ENCODE results near the gene KRTAP10-7. TPM values are rescaled to one million over a fixed set of nuclear protein-coding genes. Genes with fewer than 3 reads are reported as not detected.
"Not testable (repeated sequence)": the region's sequence is repeated elsewhere in the genome, so short reads cannot be mapped to it uniquely, and the experiment has no call there.

Gene KRTAP10-7
- total RNA-seq, 4 donors from 2014 or later: not detected

DNA sequence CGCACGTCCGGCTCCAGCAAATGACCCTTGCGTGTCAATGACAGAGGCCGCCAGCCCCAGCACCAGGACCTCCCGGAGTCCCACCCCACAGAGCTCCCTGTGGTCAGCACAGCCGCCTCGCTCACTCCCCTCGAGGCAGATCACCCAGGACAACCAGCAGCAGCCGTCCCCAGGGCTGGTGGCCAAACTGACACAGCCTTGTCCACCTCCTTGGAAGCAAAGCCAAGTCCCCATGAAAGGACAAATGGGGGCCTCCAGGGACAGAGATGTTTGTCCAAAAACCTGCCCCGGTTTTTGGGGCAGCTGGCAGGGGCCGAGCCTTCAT is 38.9 kb downstream of the KRTAP10-7 start:
- no peak for TF ChIP-seq POLR2A (IDR thresholded peaks at IDR 0.05)
- H3K27me3 ChIP-seq: no peaks in the 10 kb centered on the region
- peak in 1 of 3 donors; percentile 6 for DNase-seq
- H3K4me1 ChIP-seq: no peaks in the 10 kb centered on the region
- no peak overlapping the region for H3K27ac ChIP-seq
- H3K36me3 ChIP-seq: no peaks in the 10 kb centered on the region
- H3K4me3 ChIP-seq: no peak overlapping the region
- H3K9me3 ChIP-seq: no peaks in the 10 kb centered on the region

DNA sequence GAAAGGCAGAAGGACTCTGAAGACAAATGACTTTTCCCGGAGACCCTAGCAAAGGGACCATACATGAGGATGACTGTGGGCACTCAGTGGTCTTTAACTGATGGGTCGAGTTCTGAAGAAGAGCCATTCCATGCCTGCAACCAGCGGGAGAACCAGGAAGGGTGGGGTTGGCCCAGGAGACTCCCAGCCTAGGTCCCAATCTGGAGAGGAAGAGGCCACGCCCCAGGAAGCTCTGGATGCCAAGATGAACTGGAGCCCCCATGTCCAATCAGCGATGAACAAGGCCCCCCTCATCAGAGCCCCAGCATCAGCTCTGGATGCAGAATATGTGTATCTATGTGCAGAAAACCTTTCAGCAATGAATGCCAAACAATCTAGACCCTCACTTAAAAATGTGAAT is 40.4 kb downstream of the KRTAP10-7 start:
- Histone ChIP-seq H3K4me3 (no peak overlapping the region), H3K9me3 (peaks cover 0 to 5% (median 0%) of the 10 kb centered on the region in 4 donors), H3K27ac (no peak overlapping the region), H3K36me3 (no peaks in the 10 kb centered on the region), H3K4me1 (no peaks in the 10 kb centered on the region), H3K27me3 (no peaks in the 10 kb centered on the region)
- DNase-seq: no peak
- TF ChIP-seq, protein P1, sequence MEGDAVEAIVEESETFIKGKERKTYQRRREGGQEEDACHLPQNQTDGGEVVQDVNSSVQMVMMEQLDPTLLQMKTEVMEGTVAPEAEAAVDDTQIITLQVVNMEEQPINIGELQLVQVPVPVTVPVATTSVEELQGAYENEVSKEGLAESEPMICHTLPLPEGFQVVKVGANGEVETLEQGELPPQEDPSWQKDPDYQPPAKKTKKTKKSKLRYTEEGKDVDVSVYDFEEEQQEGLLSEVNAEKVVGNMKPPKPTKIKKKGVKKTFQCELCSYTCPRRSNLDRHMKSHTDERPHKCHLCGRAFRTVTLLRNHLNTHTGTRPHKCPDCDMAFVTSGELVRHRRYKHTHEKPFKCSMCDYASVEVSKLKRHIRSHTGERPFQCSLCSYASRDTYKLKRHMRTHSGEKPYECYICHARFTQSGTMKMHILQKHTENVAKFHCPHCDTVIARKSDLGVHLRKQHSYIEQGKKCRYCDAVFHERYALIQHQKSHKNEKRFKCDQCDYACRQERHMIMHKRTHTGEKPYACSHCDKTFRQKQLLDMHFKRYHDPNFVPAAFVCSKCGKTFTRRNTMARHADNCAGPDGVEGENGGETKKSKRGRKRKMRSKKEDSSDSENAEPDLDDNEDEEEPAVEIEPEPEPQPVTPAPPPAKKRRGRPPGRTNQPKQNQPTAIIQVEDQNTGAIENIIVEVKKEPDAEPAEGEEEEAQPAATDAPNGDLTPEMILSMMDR (IDR thresholded peaks at IDR 0.05): no peak
- TF ChIP-seq POLR2A (IDR thresholded peaks at IDR 0.05): no peak

GRCh38 chr21:44643741-44644310 is 43.4 kb downstream of the KRTAP10-7 start:
- H3K4me1 ChIP-seq: no peaks in the 10 kb centered on the region
- H3K9me3 ChIP-seq: peaks cover 0 to 5% (median 0%) of the 10 kb centered on the region in 4 donors
- no peak overlapping the region for H3K4me3 ChIP-seq
- H3K36me3 ChIP-seq: no peaks in the 10 kb centered on the region
- no peak overlapping the region for H3K27ac ChIP-seq
- H3K27me3 ChIP-seq: no peaks in the 10 kb centered on the region
- DNase-seq: peak in 1 of 3 donors; percentile 8
- no peak for TF ChIP-seq POLR2A (IDR thresholded peaks at IDR 0.05)
- TF ChIP-seq, protein P1 (IDR thresholded peaks at IDR 0.05): no peak

DNA sequence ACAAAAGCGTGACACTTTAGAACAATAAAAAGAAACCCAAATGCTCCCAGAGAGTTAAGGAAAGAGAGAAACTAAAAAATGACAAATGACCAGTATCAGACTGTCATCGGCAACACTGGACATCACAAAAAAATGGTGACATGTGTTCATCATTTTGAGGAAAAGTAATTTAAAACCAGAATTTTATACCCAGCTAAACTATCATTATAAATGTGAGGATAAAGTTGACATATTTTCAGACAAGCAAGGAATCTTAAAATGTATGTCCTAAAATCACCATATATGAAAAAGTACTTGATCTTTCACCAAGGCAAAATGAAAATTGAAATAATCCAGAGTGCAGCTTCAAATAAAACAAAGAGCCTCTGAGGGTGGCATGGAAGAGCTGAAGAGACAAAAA is 44.5 kb downstream of the KRTAP10-7 start:
- TF ChIP-seq, protein P1 (IDR thresholded peaks at IDR 0.05): no peak
- TF ChIP-seq POLR2A (IDR thresholded peaks at IDR 0.05): no peak
- DNase-seq: no peak
- Histone ChIP-seq H3K4me1 (no peaks in the 10 kb centered on the region), H3K27me3 (no peaks in the 10 kb centered on the region), H3K36me3 (no peaks in the 10 kb centered on the region), H3K4me3 (no peak overlapping the region), H3K27ac (no peak overlapping the region), H3K9me3 (peaks cover 0 to 5% (median 0%) of the 10 kb centered on the region in 4 donors)

DNA sequence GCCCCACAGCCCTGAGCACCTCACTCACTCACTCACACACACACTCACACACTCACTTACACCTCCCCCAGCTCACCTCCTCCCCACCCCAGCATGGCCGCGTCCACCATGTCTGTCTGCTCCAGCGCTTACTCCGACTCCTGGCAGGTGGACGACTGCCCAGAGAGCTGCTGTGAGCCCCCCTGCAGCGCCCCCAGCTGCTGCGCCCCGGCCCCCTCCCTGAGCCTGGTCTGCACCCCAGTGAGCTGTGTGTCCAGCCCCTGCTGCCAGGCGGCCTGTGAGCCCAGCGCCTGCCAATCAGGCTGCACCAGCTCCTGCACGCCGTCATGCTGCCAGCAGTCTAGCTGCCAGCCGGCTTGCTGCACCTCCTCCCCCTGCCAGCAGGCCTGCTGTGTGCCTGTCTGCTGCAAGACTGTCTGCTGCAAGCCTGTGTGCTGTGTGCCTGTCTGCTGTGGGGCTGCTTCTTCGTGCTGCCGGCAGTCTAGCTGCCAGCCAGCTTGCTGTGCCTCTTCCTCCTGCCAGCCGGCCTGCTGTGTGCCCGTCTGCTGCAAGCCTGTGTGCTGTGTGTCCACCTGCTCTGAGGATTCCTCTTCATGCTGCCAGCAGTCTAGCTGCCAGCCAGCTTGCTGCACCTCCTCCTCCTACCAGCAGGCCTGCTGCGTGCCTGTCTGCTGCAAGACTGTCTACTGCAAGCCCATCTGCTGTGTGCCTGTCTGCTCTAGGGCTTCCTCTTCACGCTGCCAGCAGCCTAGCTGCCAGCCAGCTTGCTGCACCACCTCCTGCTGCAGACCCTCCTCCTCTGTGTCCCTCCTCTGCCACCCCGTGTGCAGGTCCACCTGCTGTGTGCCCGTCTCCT is 46.2 kb downstream of the KRTAP10-7 start, which contains the start of gene KRTAP10-11:
Gene KRTAP10-11, plus strand, starts transcription at position 49 of the 856 bp plus-strand sequence. Its CDS starts 45 bp downstream, at position 94.
- not testable (repeated sequence) for H3K27me3 ChIP-seq, H3K27ac ChIP-seq, H3K4me3 ChIP-seq, H3K4me1 ChIP-seq, H3K9me3 ChIP-seq, H3K36me3 ChIP-seq
- DNase-seq: peak in 2 of 3 donors; percentile 9 to 31

DNA sequence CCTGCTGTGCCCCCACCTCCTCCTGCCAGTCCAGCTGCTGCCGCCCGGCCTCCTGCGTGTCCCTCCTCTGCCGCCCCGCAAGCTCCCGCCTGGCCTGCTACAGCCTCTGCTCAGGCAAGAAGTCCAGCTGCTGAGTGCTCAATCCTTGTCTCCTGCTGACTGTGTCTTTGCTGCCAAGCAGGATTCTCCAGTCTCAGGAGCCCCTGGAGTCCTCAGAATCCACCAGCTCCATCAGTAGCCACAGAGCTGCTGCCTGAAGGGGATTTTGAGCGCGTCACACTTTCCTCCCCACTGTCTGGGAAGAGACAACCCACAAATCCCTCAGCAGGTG is 46.8 kb downstream of the KRTAP10-7 start:
- H3K9me3 ChIP-seq: peaks cover 0 to 5% (median 0%) of the 10 kb centered on the region in 4 donors
- no peaks in the 10 kb centered on the region for H3K27me3 ChIP-seq
- TF ChIP-seq POLR2A (IDR thresholded peaks at IDR 0.05): no peak
- TF ChIP-seq, protein P1 (IDR thresholded peaks at IDR 0.05): no peak
- no peak overlapping the region for H3K4me3 ChIP-seq
- peak in 1 of 3 donors; percentile 3 for DNase-seq
- no peaks in the 10 kb centered on the region for H3K4me1 ChIP-seq
- no peak overlapping the region for H3K27ac ChIP-seq
- H3K36me3 ChIP-seq: no peaks in the 10 kb centered on the region
